ENCODE measurements around the gene RWDD4. TPM values are rescaled to one million over a fixed set of nuclear protein-coding genes. Genes with fewer than 3 reads are reported as not detected.

RWDD4 gene
- total RNA-seq, 1 donor from 2014 or later: 21.3 TPM

GRCh38 chr4:183658362-183659028, 490 bp downstream of the RWDD4 start:
- Mint-ChIP-seq H3K4me3 (ENCODE audit: unreplicated experiment) (peak overlapping the region; percentile 91), H3K36me3 (ENCODE audit: low read depth) (peaks cover 4% of the 10 kb centered on the region), H3K27me3 (ENCODE audit: low read depth) (no peaks in the 10 kb centered on the region), H3K4me1 (ENCODE audit: low read depth) (peaks cover 34% of the 10 kb centered on the region), H3K27ac (ENCODE audit: unreplicated experiment) (peak overlapping the region; percentile 69), H3K9me3 (ENCODE audit: low read depth) (no peaks in the 10 kb centered on the region)
- TF ChIP-seq, protein P1, sequence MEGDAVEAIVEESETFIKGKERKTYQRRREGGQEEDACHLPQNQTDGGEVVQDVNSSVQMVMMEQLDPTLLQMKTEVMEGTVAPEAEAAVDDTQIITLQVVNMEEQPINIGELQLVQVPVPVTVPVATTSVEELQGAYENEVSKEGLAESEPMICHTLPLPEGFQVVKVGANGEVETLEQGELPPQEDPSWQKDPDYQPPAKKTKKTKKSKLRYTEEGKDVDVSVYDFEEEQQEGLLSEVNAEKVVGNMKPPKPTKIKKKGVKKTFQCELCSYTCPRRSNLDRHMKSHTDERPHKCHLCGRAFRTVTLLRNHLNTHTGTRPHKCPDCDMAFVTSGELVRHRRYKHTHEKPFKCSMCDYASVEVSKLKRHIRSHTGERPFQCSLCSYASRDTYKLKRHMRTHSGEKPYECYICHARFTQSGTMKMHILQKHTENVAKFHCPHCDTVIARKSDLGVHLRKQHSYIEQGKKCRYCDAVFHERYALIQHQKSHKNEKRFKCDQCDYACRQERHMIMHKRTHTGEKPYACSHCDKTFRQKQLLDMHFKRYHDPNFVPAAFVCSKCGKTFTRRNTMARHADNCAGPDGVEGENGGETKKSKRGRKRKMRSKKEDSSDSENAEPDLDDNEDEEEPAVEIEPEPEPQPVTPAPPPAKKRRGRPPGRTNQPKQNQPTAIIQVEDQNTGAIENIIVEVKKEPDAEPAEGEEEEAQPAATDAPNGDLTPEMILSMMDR (IDR thresholded peaks at IDR 0.05): peak; percentile 55
- DNase-seq (ENCODE audit: low spot score): no peak

- Mint-ChIP-seq H3K27ac (ENCODE audit: unreplicated experiment) (no peak overlapping the region), H3K9me3 (ENCODE audit: low read depth) (no peaks in the 10 kb centered on the region), H3K36me3 (ENCODE audit: low read depth) (peaks cover 12% of the 10 kb centered on the region), H3K4me1 (ENCODE audit: low read depth) (peaks cover 34% of the 10 kb centered on the region), H3K27me3 (ENCODE audit: low read depth) (no peaks in the 10 kb centered on the region), H3K4me3 (ENCODE audit: unreplicated experiment) (peak overlapping the region; percentile 91)
- DNase-seq (ENCODE audit: low spot score): no peak
- TF ChIP-seq, protein P1 (IDR thresholded peaks at IDR 0.05): no peak
These were observed 1.4 kb downstream of the RWDD4 start for GRCh38 chr4:183657564-183657963.

GRCh38 chr4:183645326-183645725, 13.7 kb downstream of the RWDD4 start:
- Mint-ChIP-seq H3K4me3 (ENCODE audit: unreplicated experiment) (no peak overlapping the region), H3K9me3 (ENCODE audit: low read depth) (no peaks in the 10 kb centered on the region), H3K36me3 (ENCODE audit: low read depth) (peaks cover 14% of the 10 kb centered on the region), H3K27me3 (ENCODE audit: low read depth) (no peaks in the 10 kb centered on the region), H3K4me1 (ENCODE audit: low read depth) (no peaks in the 10 kb centered on the region), H3K27ac (ENCODE audit: unreplicated experiment) (no peak overlapping the region)
- TF ChIP-seq, protein P1 (IDR thresholded peaks at IDR 0.05): no peak
- DNase-seq (ENCODE audit: low spot score): no peak

DNA sequence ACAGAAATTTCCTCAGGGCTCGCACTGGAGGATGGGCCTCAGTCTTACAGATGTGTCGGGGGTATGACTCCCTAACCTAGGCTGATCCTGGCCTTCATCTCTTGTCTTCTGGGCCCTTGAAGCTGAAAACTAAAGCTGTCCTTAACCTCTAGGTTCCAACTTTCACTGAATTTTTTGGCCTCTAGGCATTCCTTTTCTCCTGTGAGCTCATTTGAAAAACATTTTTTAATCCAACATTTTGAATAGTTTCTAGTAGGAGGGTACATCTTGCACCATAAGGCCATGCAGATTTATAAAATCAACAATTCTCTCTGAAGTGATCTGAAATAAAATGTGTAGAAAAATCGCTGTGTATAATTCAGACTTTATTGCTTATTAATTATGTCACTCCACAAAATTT, 19.7 kb downstream of the RWDD4 start:
- TF ChIP-seq, protein P1 (IDR thresholded peaks at IDR 0.05): no peak
- H3K27ac Mint-ChIP-seq (ENCODE audit: unreplicated experiment): peak overlapping the region; percentile 89
- H3K36me3 Mint-ChIP-seq (ENCODE audit: low read depth): peaks cover 7% of the 10 kb centered on the region
- no peak for DNase-seq (ENCODE audit: low spot score)
- peaks cover 44% of the 10 kb centered on the region for H3K4me1 Mint-ChIP-seq (ENCODE audit: low read depth)
- H3K9me3 Mint-ChIP-seq (ENCODE audit: low read depth): no peaks in the 10 kb centered on the region
- no peaks in the 10 kb centered on the region for H3K27me3 Mint-ChIP-seq (ENCODE audit: low read depth)
- no peak overlapping the region for H3K4me3 Mint-ChIP-seq (ENCODE audit: unreplicated experiment)

DNA sequence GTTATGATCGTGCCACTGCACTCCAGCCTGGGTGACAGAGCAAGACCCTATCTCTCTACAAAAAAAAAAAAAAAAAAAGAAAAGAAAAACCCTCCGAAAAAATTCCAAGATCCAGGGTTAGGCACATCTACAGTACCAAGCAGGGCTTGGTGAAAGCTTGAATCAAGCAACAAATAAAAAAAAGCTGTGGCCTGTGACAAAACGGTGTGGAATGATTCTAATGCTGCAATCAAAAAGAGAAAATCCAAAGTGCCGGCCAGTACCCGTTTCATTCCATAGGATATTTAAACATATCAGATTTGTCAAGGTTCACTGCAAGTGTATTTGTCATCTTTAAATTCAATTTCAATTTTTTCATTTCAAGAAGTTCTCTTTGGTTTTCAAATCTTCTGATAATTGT, 20.5 kb downstream of the RWDD4 start:
- Mint-ChIP-seq H3K4me1 (ENCODE audit: low read depth) (peaks cover 53% of the 10 kb centered on the region), H3K27ac (ENCODE audit: unreplicated experiment) (peak overlapping the region; percentile 89), H3K9me3 (ENCODE audit: low read depth) (no peaks in the 10 kb centered on the region), H3K36me3 (ENCODE audit: low read depth) (peaks cover 3% of the 10 kb centered on the region), H3K4me3 (ENCODE audit: unreplicated experiment) (no peak overlapping the region), H3K27me3 (ENCODE audit: low read depth) (no peaks in the 10 kb centered on the region)
- TF ChIP-seq, protein P1 (IDR thresholded peaks at IDR 0.05): no peak
- no peak for DNase-seq (ENCODE audit: low spot score)
